Psoas muscle (tissue), 8 donors: ENCODE results near the gene IGSF5. TPM values are rescaled to one million over a fixed set of nuclear protein-coding genes. Genes with fewer than 3 reads are reported as not detected.

Experiments used
- ATAC-seq, 4 donors: fragments of 200-7000 bp; cut with Tn5 transposase; one replicate each; pipeline ENCODE4 v1.9.1; 2020; ENCODE audit warnings: moderate library complexity in 3 of 4, mild to moderate bottlenecking in 2 of 4
- DNase-seq, 2 donors: peaks; one replicate each; pipeline ENCODE4 v3.0.0-alpha.2; 2020
- H3K27ac ChIP-seq: fragments of 200-600 bp; one replicate; pipeline ENCODE4 v1.8.0; 2022
- H3K27me3 ChIP-seq, 3 donors: fragments of 200-600 bp in 1 of 3; one replicate each; pipeline versions ENCODE4 v1.6.1 to v1.8.0; 2013 to 2022; ENCODE audit warnings: low read length in 2 of 3, mild to moderate bottlenecking in 2 of 3, moderate library complexity in 1 of 3; ENCODE audit not compliant: insufficient read depth in 3 of 3
- H3K36me3 ChIP-seq, 2 donors: fragments of 200-600 bp in 1 of 2; one replicate each; pipeline versions ENCODE4 v1.6.1 to v1.8.0; 2013 to 2022; ENCODE audit warnings: low read depth in 1 of 2, mild to moderate bottlenecking in 1 of 2, moderate library complexity in 1 of 2; ENCODE audit not compliant: insufficient read depth in 1 of 2
- H3K4me1 ChIP-seq: fragments of 200-600 bp; one replicate; pipeline ENCODE4 v1.8.0; 2022
- H3K4me3 ChIP-seq: fragments of 200-600 bp; one replicate; pipeline ENCODE4 v1.8.0; 2022; ENCODE audit warnings: mild to moderate bottlenecking
- H3K9me3 ChIP-seq: fragments of 200-600 bp; one replicate; pipeline ENCODE4 v1.8.0; 2022
- CTCF ChIP-seq: fragments of 200-600 bp; IDR thresholded peaks from one replicate; pipeline ENCODE4 v1.8.0; 2022; ENCODE audit warnings: antibody characterized with exemption
- whole genome bisulfite sequencing, 3 donors: extraction: QIAGEN DNeasy Blood & Tissue Kit; methylation state at CpG; one replicate each; pipeline versions ENCODE4 v1.1.6 to v1.1.7; 2013; 5-methylcytosine and 5-hydroxymethylcytosine counted together
- intact Hi-C, 2 donors: fragments of 100-400 bp; cut with DNase I; formaldehyde crosslinking; loops; one replicate each; pipeline versions ENCODE4 v1.11.0 to v1.14.2; 2022
- polyA plus RNA-seq, 3 donors: library from polyadenylated mRNA; stranded (reverse); fragments of 200-250 nt; gene quantifications; one replicate each; pipeline ENCODE4 v1.2.3, GENCODE V29; 2013
- total RNA-seq, 4 donors: library from RNA; stranded (reverse); fragmentation: NEBNext Ultra II Directional in 2 of 4; extraction: Animal tissue kit (Norgen Biotek cat#: 25700) in 2 of 4; gene quantifications; one replicate each; pipeline versions ENCODE4 v1.2.1 to v1.2.4, GENCODE V29; 2021 to 2023
- donor health status: healthy with polysubstance abuse.
- donor health status: DM: no; HTN: no; CAD: no; lungs with moderate emphysema.
- donor health status: Bipolar disorder and iron deficiency.
- donor health status: healthy.
- donor health status: DM: yes; HTN: yes; CAD: no.
- donor health status: DM: no; HTN: no; CAD: no.
- donor health status: DM: no; HTN: no; CAD: no.
- donor health status: DM: yes; HTN: yes; CAD: no.

IGSF5 gene
- total and polyA plus RNA-seq, 7 donors, result not detected

GRCh38 chr21:39750670-39751069 is 5.7 kb downstream of the IGSF5 start:
- Histone ChIP-seq H3K4me1 (no peaks in the 10 kb centered on the region), H3K9me3 (no peaks in the 10 kb centered on the region), H3K36me3 (no peaks in the 10 kb centered on the region), H3K27ac (no peak overlapping the region), H3K4me3 (no peak overlapping the region), H3K27me3 (no peaks in the 10 kb centered on the region)
- ATAC-seq (no peak), DNase-seq (no peak)
- no peak for TF ChIP-seq CTCF
- intact Hi-C loops, result no loop called here
- 64 to 76% (median 65%) methylated on average over 8 of the region's 8 CpGs for WGBS, 3 donors

GRCh38 chr21:39754811-39755210 is 9.8 kb downstream of the IGSF5 start:
- no peaks in the 10 kb centered on the region for H3K27me3 ChIP-seq
- intact Hi-C loops, result no loop called here
- WGBS, 3 donors, result 54 to 74% (median 60%) methylated on average over 3 of the region's 3 CpGs
- H3K27ac ChIP-seq, result no peak overlapping the region
- no peaks in the 10 kb centered on the region for H3K4me1 ChIP-seq
- H3K9me3 ChIP-seq, result no peaks in the 10 kb centered on the region
- no peak for TF ChIP-seq CTCF
- no peak for DNase-seq
- no peaks in the 10 kb centered on the region for H3K36me3 ChIP-seq
- no peak for ATAC-seq
- no peak overlapping the region for H3K4me3 ChIP-seq

GRCh38 chr21:39756285-39756684 is 11.3 kb downstream of the IGSF5 start:
- ATAC-seq (no peak), DNase-seq (no peak)
- WGBS, 3 donors, result 50 to 60% (median 59%) methylated on average over 8 of the region's 8 CpGs
- Histone ChIP-seq H3K4me1 (no peaks in the 10 kb centered on the region), H3K27me3 (no peaks in the 10 kb centered on the region), H3K27ac (no peak overlapping the region), H3K4me3 (no peak overlapping the region), H3K9me3 (peaks cover 3% of the 10 kb centered on the region), H3K36me3 (no peaks in the 10 kb centered on the region)
- intact Hi-C loops, result no loop called here
- no peak for TF ChIP-seq CTCF

- no peak for ATAC-seq
- no peak for DNase-seq
- TF ChIP-seq CTCF, result no peak
- Histone ChIP-seq H3K4me1 (no peaks in the 10 kb centered on the region), H3K36me3 (no peaks in the 10 kb centered on the region), H3K27ac (no peak overlapping the region), H3K9me3 (peaks cover 3% of the 10 kb centered on the region), H3K27me3 (peaks cover 0 to 3% (median 0%) of the 10 kb centered on the region in 3 donors), H3K4me3 (no peak overlapping the region)
- 35 to 42% (median 35%) methylated on average over 12 of the region's 12 CpGs for WGBS, 3 donors
- intact Hi-C loops, result no loop called here
Measured at GRCh38 chr21:39763272-39763970, 18.4 kb downstream of the IGSF5 start.

GRCh38 chr21:39774227-39774626 is 29.2 kb downstream of the IGSF5 start:
- ATAC-seq (no peak), DNase-seq (no peak)
- intact Hi-C loops, result no loop called here
- H3K36me3 ChIP-seq, result no peaks in the 10 kb centered on the region
- H3K4me1 ChIP-seq, result no peaks in the 10 kb centered on the region
- no peaks in the 10 kb centered on the region for H3K9me3 ChIP-seq
- H3K27me3 ChIP-seq, result no peaks in the 10 kb centered on the region
- TF ChIP-seq CTCF, result no peak
- no peak overlapping the region for H3K27ac ChIP-seq
- no peak overlapping the region for H3K4me3 ChIP-seq
- 64 to 66% (median 64%) methylated on average over 6 of the region's 6 CpGs for WGBS, 3 donors
